Naive thymus-derived CD4-positive, alpha-beta T cell (primary cell): ENCODE results near the gene SPARC. TPM values are rescaled to one million over a fixed set of nuclear protein-coding genes. Genes with fewer than 3 reads are reported as not detected.

Experiments used
- ATAC-seq: fragments of 150-1000 bp; cut with Tn5 transposase; 2 replicates; pipeline ENCODE4 v1.10.0; 2021; ENCODE audit warnings: mild to moderate bottlenecking, moderate library complexity
- CTCF ChIA-PET: fragments of 350-600 bp; sonication (Branson Sonifier 250); formaldehyde crosslinking; loops from one replicate; lab custom pipeline; 2021; ENCODE audit warnings: antibody characterized with exemption; lab: Charles Lee
- POLR2A ChIA-PET: fragments of 350-600 bp; sonication (Branson Sonifier 250); formaldehyde crosslinking; loops from one replicate; lab custom pipeline; 2021; ENCODE audit warnings: antibody characterized with exemption, inconsistent platforms; lab: Charles Lee
- DNase-seq, 9 donors: peaks; one replicate each; pipeline versions ENCODE4 v3.0.0 to v3.0.0-alpha.2; 2020 to 2022; ENCODE audit warnings: mixed read lengths in 1 of 9
- H3K27ac ChIP-seq: one replicate; pipeline ENCODE4 v1.7.0; 2013; ENCODE audit warnings: mild to moderate bottlenecking, low read depth, low read length, moderate library complexity
- H3K27me3 ChIP-seq, 2 donors: one replicate each; pipeline ENCODE4 v1.7.0; 2013; ENCODE audit warnings: low read length in 2 of 2, mild to moderate bottlenecking in 2 of 2, moderate library complexity in 2 of 2; ENCODE audit not compliant: control insufficient read depth in 2 of 2, insufficient read depth in 2 of 2
- H3K36me3 ChIP-seq, 3 experiments: 1 replicate in 2 of 3; 2 replicates in 1 of 3; pipeline ENCODE4 v1.7.0; 2013; ENCODE audit warnings: low read length in 3 of 3, mild to moderate bottlenecking in 3 of 3, moderate library complexity in 1 of 3; ENCODE audit not compliant: insufficient read depth in 3 of 3, control insufficient read depth in 2 of 3
- H3K4me1 ChIP-seq, 2 donors: one replicate each; pipeline ENCODE4 v1.7.0; 2013; ENCODE audit warnings: low read length in 2 of 2, mild to moderate bottlenecking in 2 of 2, moderate library complexity in 1 of 2; ENCODE audit not compliant: control insufficient read depth in 2 of 2, insufficient read depth in 2 of 2
- H3K4me3 ChIP-seq: 2 replicates; pipeline ENCODE4 v1.7.0; 2013; ENCODE audit warnings: mild to moderate bottlenecking, low read length
- H3K9me3 ChIP-seq, 3 experiments: 1 replicate in 2 of 3; 2 replicates in 1 of 3; pipeline ENCODE4 v1.7.0; 2013; ENCODE audit warnings: low read length in 3 of 3; ENCODE audit not compliant: control insufficient read depth in 2 of 3
- H3K27ac Mint-ChIP-seq, 9 donors: one replicate each; pipeline ENCODE4 v1.8.0; 2020 to 2022; ENCODE audit warnings: mixed read lengths in 9 of 9, mild to moderate bottlenecking in 8 of 9, moderate library complexity in 5 of 9, inconsistent platforms in 2 of 9
- H3K27me3 Mint-ChIP-seq, 5 donors: one replicate each; pipeline ENCODE4 v1.8.0; 2021 to 2022; ENCODE audit warnings: mixed read lengths in 5 of 5, mild to moderate bottlenecking in 1 of 5
- H3K36me3 Mint-ChIP-seq, 5 donors: one replicate each; pipeline ENCODE4 v1.8.0; 2020 to 2022; ENCODE audit warnings: mixed read lengths in 5 of 5, mild to moderate bottlenecking in 3 of 5, inconsistent platforms in 1 of 5
- H3K4me1 Mint-ChIP-seq, 7 donors: one replicate each; pipeline ENCODE4 v1.8.0; 2020 to 2022; ENCODE audit warnings: mixed read lengths in 7 of 7, mild to moderate bottlenecking in 3 of 7, inconsistent platforms in 1 of 7
- H3K4me3 Mint-ChIP-seq, 10 donors: one replicate each; pipeline ENCODE4 v1.8.0; 2020 to 2022; ENCODE audit warnings: mild to moderate bottlenecking in 10 of 10, mixed read lengths in 10 of 10, moderate library complexity in 6 of 10, inconsistent platforms in 2 of 10
- H3K9me3 Mint-ChIP-seq, 11 donors: one replicate each; pipeline ENCODE4 v1.8.0; 2020 to 2022; ENCODE audit warnings: mixed read lengths in 11 of 11, mild to moderate bottlenecking in 4 of 11, inconsistent platforms in 1 of 11, moderate library complexity in 1 of 11
- intact Hi-C, 2 donors: fragments of 100-400 bp; cut with micrococcal nuclease; formaldehyde crosslinking; loops; one replicate each; pipeline ENCODE4 v1.15.1; 2023
- polyA plus RNA-seq, 2 donors: library from polyadenylated mRNA; unstranded; fragments of 300-500 nt; fragmentation: Illumina TruSeq; gene quantifications; one replicate each; pipeline ENCODE4 v1.2.3, GENCODE V29; 2021
- total RNA-seq, 6 experiments: library from RNA in 5 of 6; stranded (reverse) in 5 of 6; gene quantifications; 1 replicate in 5 of 6; 2 replicates in 1 of 6; pipeline ENCODE4 v1.2.3 and lab custom pipeline; 2021 to 2026

SPARC gene
- total and polyA plus RNA-seq, 7 experiments from 2014 or later, result 0.30 to 14.5 (median 0.62) TPM; not detected in 2

GRCh38 chr5:151624476-151624875, 62.2 kb downstream of the SPARC start:
- Histone ChIP-seq H3K36me3 (no peaks in the 10 kb centered on the region), H3K9me3 (no peaks in the 10 kb centered on the region), H3K27ac (no peak overlapping the region), H3K4me1 (no peaks in the 10 kb centered on the region), H3K27me3 (no peaks in the 10 kb centered on the region), H3K4me3 (no peak overlapping the region)
- Mint-ChIP-seq H3K9me3 (no peaks in the 10 kb centered on the region), H3K36me3 (no peaks in the 10 kb centered on the region), H3K27me3 (peaks cover 0 to 17% (median 0%) of the 10 kb centered on the region in 5 donors), H3K27ac (no peak overlapping the region), H3K4me1 (peaks cover 0 to 9% (median 0%) of the 10 kb centered on the region in 7 donors), H3K4me3 (no peak overlapping the region)
- intact Hi-C loops, result no loop called here
- POLR2A ChIA-PET, result interaction anchor here (0.7 kb wide), 1 partner anchor 181 kb away, joined by 3 read pairs; no protein-coding TSS in a partner anchor
- DNase-seq (no peak), ATAC-seq (no peak)
- CTCF ChIA-PET, result no interaction called here

- Histone ChIP-seq H3K27me3 (no peaks in the 10 kb centered on the region), H3K9me3 (no peaks in the 10 kb centered on the region), H3K4me1 (no peaks in the 10 kb centered on the region), H3K36me3 (no peaks in the 10 kb centered on the region), H3K27ac (no peak overlapping the region), H3K4me3 (no peak overlapping the region)
- intact Hi-C loops, result no loop called here
- CTCF ChIA-PET, result no interaction called here
- DNase-seq (no peak), ATAC-seq (no peak)
- Mint-ChIP-seq H3K27ac (peak overlapping the region in 1 of 9 donors; percentile 17), H3K27me3 (peaks cover 0 to 19% (median 0%) of the 10 kb centered on the region in 5 donors), H3K36me3 (no peaks in the 10 kb centered on the region), H3K4me1 (peaks cover 0 to 9% (median 0%) of the 10 kb centered on the region in 7 donors), H3K9me3 (no peaks in the 10 kb centered on the region), H3K4me3 (no peak overlapping the region)
- POLR2A ChIA-PET, result no interaction called here
Observed at GRCh38 chr5:151622367-151623088, 64.2 kb downstream of the SPARC start.

- H3K36me3 ChIP-seq, result no peaks in the 10 kb centered on the region
- ATAC-seq (no peak), DNase-seq (no peak)
- H3K9me3 ChIP-seq, result no peaks in the 10 kb centered on the region
- no peak overlapping the region for H3K4me3 ChIP-seq
- intact Hi-C loops, result no loop called here
- ChIA-PET POLR2A (no interaction called here), CTCF (no interaction called here)
- Mint-ChIP-seq H3K9me3 (peaks cover 0 to 1% (median 0%) of the 10 kb centered on the region in 11 donors), H3K27ac (no peak overlapping the region), H3K27me3 (peaks cover 0 to 20% (median 4%) of the 10 kb centered on the region in 5 donors), H3K4me3 (no peak overlapping the region), H3K4me1 (peaks cover 0 to 29% (median 14%) of the 10 kb centered on the region in 7 donors), H3K36me3 (no peaks in the 10 kb centered on the region)
- no peak overlapping the region for H3K27ac ChIP-seq
- no peaks in the 10 kb centered on the region for H3K27me3 ChIP-seq
- H3K4me1 ChIP-seq, result peaks cover 0 to 7% of the 10 kb centered on the region in 2 donors
Observed at GRCh38 chr5:151620461-151620840, 66.3 kb downstream of the SPARC start.

DNA sequence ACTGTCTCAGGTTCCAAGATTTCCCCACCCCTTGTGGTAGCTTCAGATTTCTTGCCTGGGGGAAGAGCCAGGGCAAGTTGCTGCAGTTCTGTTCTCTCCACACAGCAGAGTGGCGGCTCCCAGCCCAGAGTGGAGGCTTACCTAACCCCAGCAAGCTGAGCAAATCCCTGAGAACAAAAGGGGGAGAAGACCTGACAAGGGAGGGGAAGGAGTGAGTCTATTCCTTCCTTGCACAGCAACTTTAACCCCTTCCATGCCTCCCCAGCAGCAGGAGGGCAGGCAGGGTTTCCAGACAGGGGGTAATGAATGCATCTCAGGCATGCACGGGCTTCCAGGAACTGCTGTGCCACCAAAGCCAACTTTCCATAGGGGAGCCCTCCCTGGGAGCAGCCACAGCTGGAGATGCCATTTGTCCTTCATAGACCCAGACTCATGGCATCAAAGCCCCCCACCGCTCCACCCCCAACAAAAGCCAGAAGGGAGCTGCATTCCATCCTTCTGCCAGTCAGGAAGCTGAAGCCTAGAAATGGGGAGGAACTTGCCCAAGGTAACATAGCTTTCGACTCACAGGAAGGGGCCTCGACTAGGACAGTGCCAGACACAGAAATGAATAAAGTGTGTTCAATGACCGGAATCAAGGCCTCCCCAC, 66.8 kb downstream of the SPARC start:
- CTCF ChIA-PET, result no interaction called here
- H3K36me3 ChIP-seq, result no peaks in the 10 kb centered on the region
- H3K9me3 Mint-ChIP-seq, result peaks cover 0 to 1% (median 0%) of the 10 kb centered on the region in 11 donors

DNA sequence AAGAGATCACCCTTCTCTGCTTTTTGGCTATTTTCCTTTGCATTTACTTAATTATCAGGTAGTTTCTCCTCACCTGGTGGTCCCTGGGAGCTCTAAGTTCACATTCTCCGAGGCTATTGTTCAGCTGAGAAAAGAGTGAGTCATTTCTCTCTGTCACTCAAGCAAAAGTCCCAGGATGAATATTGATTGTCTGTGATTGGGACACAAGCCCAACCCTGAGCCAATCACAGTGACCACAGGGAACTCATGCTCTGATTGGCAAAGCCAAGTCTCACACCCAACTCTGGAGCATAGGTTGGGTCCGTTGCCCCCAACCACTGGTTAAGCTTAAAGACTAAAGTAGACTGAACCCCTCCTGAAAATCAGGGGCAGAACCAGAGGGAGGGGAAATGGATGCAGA, 67.8 kb downstream of the SPARC start:
- Mint-ChIP-seq H3K4me1 (peaks cover 0 to 44% (median 30%) of the 10 kb centered on the region in 7 donors), H3K27me3 (peaks cover 0 to 17% (median 4%) of the 10 kb centered on the region in 5 donors), H3K9me3 (peaks cover 0 to 1% (median 0%) of the 10 kb centered on the region in 11 donors), H3K27ac (no peak overlapping the region), H3K36me3 (no peaks in the 10 kb centered on the region), H3K4me3 (no peak overlapping the region)
- H3K27ac ChIP-seq, result no peak overlapping the region
- H3K9me3 ChIP-seq, result no peaks in the 10 kb centered on the region
- peaks cover 4 to 23% of the 10 kb centered on the region in 2 donors for H3K4me1 ChIP-seq
- no peaks in the 10 kb centered on the region for H3K36me3 ChIP-seq
- ChIA-PET CTCF (no interaction called here), POLR2A (no interaction called here)
- no peak overlapping the region for H3K4me3 ChIP-seq
- H3K27me3 ChIP-seq, result no peaks in the 10 kb centered on the region
- intact Hi-C loops, result no loop called here
- DNase-seq (no peak), ATAC-seq (no peak)

More for the DNA sequence above, 66.8 kb downstream of the SPARC start:
- POLR2A ChIA-PET, result no interaction called here
- H3K4me3 Mint-ChIP-seq, result no peak overlapping the region
- no peaks in the 10 kb centered on the region for H3K36me3 Mint-ChIP-seq
- H3K4me1 Mint-ChIP-seq, result peaks cover 0 to 34% (median 20%) of the 10 kb centered on the region in 7 donors
- intact Hi-C loops, result no loop called here
- H3K27ac ChIP-seq, result no peak overlapping the region
- no peaks in the 10 kb centered on the region for H3K9me3 ChIP-seq
- H3K4me3 ChIP-seq, result no peak overlapping the region
- no peak overlapping the region for H3K27ac Mint-ChIP-seq
- H3K4me1 ChIP-seq, result peaks cover 0 to 12% of the 10 kb centered on the region in 2 donors
- no peaks in the 10 kb centered on the region for H3K27me3 ChIP-seq
- ATAC-seq (no peak), DNase-seq (no peak)
- H3K27me3 Mint-ChIP-seq, result peaks cover 0 to 20% (median 4%) of the 10 kb centered on the region in 5 donors

DNA sequence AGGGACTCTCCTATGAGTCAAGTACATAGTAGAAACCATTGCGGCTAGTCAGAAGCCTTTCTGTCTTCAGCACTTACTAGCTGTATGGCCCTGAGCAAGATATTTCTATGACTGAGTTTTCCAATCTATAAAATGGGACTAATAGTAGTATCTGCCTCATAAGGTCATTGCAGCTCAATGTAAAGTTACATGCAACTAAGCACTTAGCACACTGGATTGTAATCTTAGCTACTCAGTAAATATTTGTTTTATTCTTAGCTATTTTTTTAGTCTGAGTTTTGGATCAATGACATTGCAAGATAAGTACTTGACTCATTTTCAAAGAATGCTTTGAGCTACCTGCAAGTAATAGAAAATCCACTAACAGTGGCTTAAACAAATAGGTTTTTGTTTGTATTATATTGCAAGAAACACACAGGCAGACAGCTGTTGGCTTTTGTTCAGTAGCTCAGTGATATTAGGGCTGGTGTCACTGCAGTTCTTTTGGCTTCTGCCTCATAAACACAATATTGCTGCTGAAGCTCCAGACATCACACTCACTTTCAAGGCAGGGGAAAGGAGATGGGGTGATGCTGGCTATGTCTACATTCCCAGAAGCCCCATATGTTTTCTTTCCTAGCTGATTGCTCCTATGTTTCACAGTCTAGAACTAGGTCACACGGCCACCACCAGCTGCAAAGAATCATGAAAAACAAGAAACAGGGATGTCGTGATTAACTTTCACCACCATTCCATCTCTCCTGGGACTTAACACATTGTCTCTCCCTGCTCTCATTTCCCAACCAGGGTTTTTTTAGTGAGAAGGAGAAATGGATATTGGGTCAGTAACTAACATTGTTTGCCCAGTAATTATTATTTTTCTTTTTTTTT, 68.6 kb downstream of the SPARC start:
- Histone ChIP-seq H3K4me1 (peaks cover 12 to 31% of the 10 kb centered on the region in 2 donors), H3K4me3 (no peak overlapping the region), H3K27me3 (no peaks in the 10 kb centered on the region), H3K36me3 (no peaks in the 10 kb centered on the region), H3K27ac (no peak overlapping the region), H3K9me3 (no peaks in the 10 kb centered on the region)
- Mint-ChIP-seq H3K4me3 (no peak overlapping the region), H3K36me3 (no peaks in the 10 kb centered on the region), H3K27me3 (peaks cover 0 to 16% (median 4%) of the 10 kb centered on the region in 5 donors), H3K27ac (peak overlapping the region in 1 of 9 donors; percentile 49), H3K9me3 (peaks cover 0 to 1% (median 0%) of the 10 kb centered on the region in 11 donors), H3K4me1 (peaks cover 4 to 52% (median 38%) of the 10 kb centered on the region in 7 donors)
- POLR2A ChIA-PET, result interaction anchor here (0.7 kb wide), 1 partner anchor 98 kb away, joined by 3 read pairs; no protein-coding TSS in a partner anchor
- CTCF ChIA-PET, result interaction anchor here (0.5 to 1.5 kb wide), 2 partner anchors 39 to 41 kb away, joined by 6 read pairs; no protein-coding TSS in a partner anchor
- no peak for ATAC-seq
- DNase-seq, result no peak
- intact Hi-C loops, result no loop called here
